ENCODE results near the gene TMEM266.

- TF ChIP-seq, protein P1, sequence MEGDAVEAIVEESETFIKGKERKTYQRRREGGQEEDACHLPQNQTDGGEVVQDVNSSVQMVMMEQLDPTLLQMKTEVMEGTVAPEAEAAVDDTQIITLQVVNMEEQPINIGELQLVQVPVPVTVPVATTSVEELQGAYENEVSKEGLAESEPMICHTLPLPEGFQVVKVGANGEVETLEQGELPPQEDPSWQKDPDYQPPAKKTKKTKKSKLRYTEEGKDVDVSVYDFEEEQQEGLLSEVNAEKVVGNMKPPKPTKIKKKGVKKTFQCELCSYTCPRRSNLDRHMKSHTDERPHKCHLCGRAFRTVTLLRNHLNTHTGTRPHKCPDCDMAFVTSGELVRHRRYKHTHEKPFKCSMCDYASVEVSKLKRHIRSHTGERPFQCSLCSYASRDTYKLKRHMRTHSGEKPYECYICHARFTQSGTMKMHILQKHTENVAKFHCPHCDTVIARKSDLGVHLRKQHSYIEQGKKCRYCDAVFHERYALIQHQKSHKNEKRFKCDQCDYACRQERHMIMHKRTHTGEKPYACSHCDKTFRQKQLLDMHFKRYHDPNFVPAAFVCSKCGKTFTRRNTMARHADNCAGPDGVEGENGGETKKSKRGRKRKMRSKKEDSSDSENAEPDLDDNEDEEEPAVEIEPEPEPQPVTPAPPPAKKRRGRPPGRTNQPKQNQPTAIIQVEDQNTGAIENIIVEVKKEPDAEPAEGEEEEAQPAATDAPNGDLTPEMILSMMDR (IDR thresholded peaks at IDR 0.05; ENCODE audit: low read depth, low read length): no peak
- TF ChIP-seq MYC (IDR thresholded peaks at IDR 0.05; ENCODE audit: low read depth, low read length) (no peak), POLR2A (IDR thresholded peaks at IDR 0.05; ENCODE audit: extremely low read depth, insufficient read length) (no peak)
Measured at GRCh38 chr15:76201536-76202255, 141.9 kb downstream of the TMEM266 start.
